Urothelium cell line (cell line): ENCODE data around the gene IGFL1.
"Not testable (repeated sequence)": the region's sequence is repeated elsewhere in the genome, so short reads cannot be mapped to it uniquely, and the experiment has no call there.

ENCODE experiments used
- DNase-seq: peaks from one replicate; pipeline ENCODE4 v3.0.0; 2011; ENCODE audit warnings: low spot score, mixed read lengths
- FAIRE-seq: peaks from 2 replicates; lab custom pipeline; 2011; peaks lifted over from hg19 to GRCh38; lab: Jason Lieb, UNC

The IGFL1 gene

GRCh38 chr19:46262684-46263296 is 33.2 kb downstream of the IGFL1 start:
- peak; percentile 76 for DNase-seq

GRCh38 chr19:46264801-46265200 is 35.3 kb downstream of the IGFL1 start:
- FAIRE-seq, DNase-seq: not testable (repeated sequence)

More at GRCh38 chr19:46262684-46263296, 33.2 kb downstream of the IGFL1 start:
- not testable (repeated sequence) for FAIRE-seq

GRCh38 chr19:46265217-46265828 is 35.8 kb downstream of the IGFL1 start:
- DNase-seq (peak; percentile 78), FAIRE-seq (no peak)

DNA sequence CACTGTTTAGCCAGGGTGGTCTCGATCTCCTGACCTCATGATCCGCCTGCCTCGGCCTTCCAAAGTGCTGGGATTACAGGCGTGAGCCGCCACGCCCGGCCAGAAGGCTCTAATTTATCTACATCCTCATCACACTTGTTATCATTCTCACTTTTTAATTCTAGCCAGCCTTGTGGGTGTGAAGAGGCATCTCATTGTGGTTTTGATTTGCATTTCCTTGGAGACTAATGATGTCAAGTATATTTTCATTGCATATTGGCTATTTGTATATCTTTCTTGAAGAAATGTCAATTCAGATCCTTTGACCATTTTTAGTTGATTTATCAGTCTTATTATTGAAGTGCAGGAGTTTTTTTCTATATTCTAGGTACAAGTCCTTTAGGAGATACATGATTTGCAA is 39.6 kb downstream of the IGFL1 start:
- DNase-seq (no peak), FAIRE-seq (no peak)

- FAIRE-seq (no peak), DNase-seq (no peak)
These were observed 41.1 kb downstream of the IGFL1 start for GRCh38 chr19:46270521-46271256.

- FAIRE-seq = peak; percentile 75
- DNase-seq = peak; percentile 82
These were observed 42.1 kb downstream of the IGFL1 start for GRCh38 chr19:46271481-46272197.

- FAIRE-seq, DNase-seq: not testable (repeated sequence)
These were observed 44.4 kb downstream of the IGFL1 start for GRCh38 chr19:46273931-46274330.

GRCh38 chr19:46279177-46279576 is 49.6 kb downstream of the IGFL1 start:
- no peak for DNase-seq
- FAIRE-seq = no peak
